Panc1 (cell line): ENCODE data around the gene CXXC1.

Experiments
- CTCF ChIP-seq: fragments of 450-650 bp; IDR thresholded peaks from 2 replicates; pipeline ENCODE4 v1.5.1; 2017; ENCODE audit warnings: mild to moderate bottlenecking
- POLR2AphosphoS5 ChIP-seq: IDR thresholded peaks from 2 replicates; pipeline ENCODE4 v1.6.1; 2012; ENCODE audit warnings: mild to moderate bottlenecking, low read depth, low read length, moderate library complexity
- REST ChIP-seq, 2 experiments: IDR thresholded peaks; 2 replicates each; pipeline ENCODE4 v1.6.1; 2011 to 2012; ENCODE audit warnings: low read depth in 2 of 2, control low read depth in 1 of 2, low read length in 1 of 2, mild to moderate bottlenecking in 1 of 2, moderate library complexity in 1 of 2; ENCODE audit not compliant: insufficient read depth in 1 of 2
- SIN3A ChIP-seq: IDR thresholded peaks from 2 replicates; pipeline ENCODE4 v1.6.1; 2012; ENCODE audit warnings: low read depth, mild to moderate bottlenecking, low read length, moderate library complexity, borderline replicate concordance; ENCODE audit not compliant: insufficient read depth
- TCF7L2 ChIP-seq: IDR thresholded peaks from 2 replicates; pipeline ENCODE4 v1.6.1; 2011; ENCODE audit warnings: mild to moderate bottlenecking, low read depth, low read length, inconsistent platforms

- TF ChIP-seq SIN3A, result no peak
- no peak for TF ChIP-seq CTCF
- no peak for TF ChIP-seq POLR2AphosphoS5
- TF ChIP-seq REST (IDR thresholded peaks at IDR 0.05; ENCODE audit: insufficient read depth in 1 of 2, low read depth in 2 of 2, low read length in 1 of 2), result no peak
- no peak for TF ChIP-seq TCF7L2
These were observed 26.5 kb upstream of the CXXC1 start for GRCh38 chr18:50313873-50314460.
